ENCODE data around the gene COL28A1.

GRCh38 chr7:7385421-7385820, 150.3 kb downstream of the COL28A1 start:
- TF ChIP-seq CTCF (IDR thresholded peaks at IDR 0.05) (no peak), POLR2A (IDR thresholded peaks at IDR 0.05) (no peak)

Data from prostate gland (tissue), 2 donors.